ENCODE measurements around the gene NAALAD2.
"Not testable (repeated sequence)": the region's sequence is repeated elsewhere in the genome, so short reads cannot be mapped to it uniquely, and the experiment has no call there.

NAALAD2 gene

DNA sequence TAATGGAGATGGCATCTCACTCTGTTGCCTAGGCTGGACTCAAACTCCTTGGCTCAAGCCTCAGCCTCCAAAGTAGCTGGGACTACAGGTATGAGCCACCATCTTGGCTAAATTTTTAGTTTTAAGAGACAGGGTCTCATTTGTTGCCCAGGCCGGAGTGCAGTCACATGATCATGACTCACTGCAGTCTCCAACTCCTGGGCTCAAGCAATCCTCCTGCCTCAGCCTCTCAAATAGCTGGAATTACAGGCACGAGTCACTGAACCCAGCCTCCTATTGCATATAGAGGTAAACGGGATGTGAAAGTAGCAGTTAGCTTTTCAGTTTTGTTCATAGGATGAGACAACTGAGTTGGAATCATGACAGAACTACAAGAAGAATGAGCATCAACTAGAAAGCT, 9.5 kb upstream of the NAALAD2 start:
- H3K4me3 ChIP-seq (ENCODE audit: low read length), result no peak overlapping the region
- TF ChIP-seq, protein P1, sequence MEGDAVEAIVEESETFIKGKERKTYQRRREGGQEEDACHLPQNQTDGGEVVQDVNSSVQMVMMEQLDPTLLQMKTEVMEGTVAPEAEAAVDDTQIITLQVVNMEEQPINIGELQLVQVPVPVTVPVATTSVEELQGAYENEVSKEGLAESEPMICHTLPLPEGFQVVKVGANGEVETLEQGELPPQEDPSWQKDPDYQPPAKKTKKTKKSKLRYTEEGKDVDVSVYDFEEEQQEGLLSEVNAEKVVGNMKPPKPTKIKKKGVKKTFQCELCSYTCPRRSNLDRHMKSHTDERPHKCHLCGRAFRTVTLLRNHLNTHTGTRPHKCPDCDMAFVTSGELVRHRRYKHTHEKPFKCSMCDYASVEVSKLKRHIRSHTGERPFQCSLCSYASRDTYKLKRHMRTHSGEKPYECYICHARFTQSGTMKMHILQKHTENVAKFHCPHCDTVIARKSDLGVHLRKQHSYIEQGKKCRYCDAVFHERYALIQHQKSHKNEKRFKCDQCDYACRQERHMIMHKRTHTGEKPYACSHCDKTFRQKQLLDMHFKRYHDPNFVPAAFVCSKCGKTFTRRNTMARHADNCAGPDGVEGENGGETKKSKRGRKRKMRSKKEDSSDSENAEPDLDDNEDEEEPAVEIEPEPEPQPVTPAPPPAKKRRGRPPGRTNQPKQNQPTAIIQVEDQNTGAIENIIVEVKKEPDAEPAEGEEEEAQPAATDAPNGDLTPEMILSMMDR (conservative IDR thresholded peaks at IDR 0.05; ENCODE audit: low read depth, low read length), result no peak
- no peak for DNase-seq (ENCODE audit: low read depth)

DNA sequence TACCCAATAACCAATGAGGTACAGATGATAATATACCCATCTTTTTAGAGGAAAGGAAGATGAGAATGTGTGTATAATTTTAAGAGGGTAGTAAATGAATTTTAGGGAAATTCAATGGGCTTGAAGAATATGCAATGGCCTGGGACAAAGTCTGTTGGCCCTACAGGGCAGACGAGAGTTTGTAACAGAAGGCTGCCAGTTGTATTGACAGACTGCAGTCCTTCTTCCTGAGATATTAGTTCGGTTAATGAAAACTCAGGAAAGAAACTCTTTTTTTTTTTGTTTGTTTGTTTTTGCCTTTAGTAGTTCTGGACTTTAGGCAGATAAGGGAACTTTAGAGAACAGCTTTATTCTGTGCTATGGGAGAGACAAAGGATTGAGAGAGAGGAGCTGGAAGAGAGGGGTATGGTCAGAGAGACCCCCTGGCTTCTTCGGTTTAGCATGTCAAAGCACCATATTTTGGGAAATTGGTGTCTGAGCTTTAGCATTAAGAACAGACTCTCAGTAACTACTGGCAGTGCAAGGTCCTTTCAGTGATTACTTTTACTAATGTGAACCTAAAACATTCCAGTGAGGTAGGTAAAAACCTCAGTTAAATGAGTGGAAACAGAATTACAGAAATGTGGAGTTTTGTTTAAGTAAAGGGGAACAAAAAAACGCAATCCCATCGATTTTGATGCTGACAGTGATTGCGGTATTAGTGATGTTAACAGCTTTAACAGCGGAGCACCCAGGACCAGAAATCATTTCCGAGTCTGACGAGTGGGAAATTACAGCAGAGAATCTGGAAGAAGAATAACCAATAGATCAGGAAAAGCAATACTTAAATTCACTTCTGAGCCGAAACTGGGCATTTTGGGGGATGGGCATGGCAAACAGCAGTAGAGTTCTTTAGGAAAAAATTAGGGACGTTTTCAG, 644 bp upstream of the NAALAD2 start:
- TF ChIP-seq, protein P1 (conservative IDR thresholded peaks at IDR 0.05; ENCODE audit: low read depth, low read length), result no peak
- DNase-seq (ENCODE audit: low read depth), result no peak
- peak overlapping the region; percentile 74 for H3K4me3 ChIP-seq (ENCODE audit: low read length)

DNA sequence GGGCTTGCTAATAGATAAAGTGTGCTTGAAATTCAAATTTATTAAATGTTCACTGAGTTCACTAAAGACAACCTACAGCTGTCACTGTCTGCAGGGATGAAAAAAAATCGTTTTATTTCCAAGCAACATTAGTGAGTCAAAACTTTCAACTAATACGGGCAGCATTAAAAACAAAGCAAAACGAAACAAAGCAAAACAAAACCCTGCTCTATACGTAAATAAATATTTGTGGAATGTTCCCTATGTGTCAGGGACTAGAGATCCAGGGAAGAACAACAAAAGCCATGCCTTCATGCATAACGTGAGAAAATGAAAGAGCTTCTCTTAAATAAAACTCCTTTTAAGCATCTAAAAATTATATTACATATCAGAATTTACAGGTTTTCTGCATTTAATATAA, 553 bp downstream of the NAALAD2 start:
- H3K4me3 ChIP-seq (ENCODE audit: low read length), result peak overlapping the region; percentile 74
- no peak for DNase-seq (ENCODE audit: low read depth)
- TF ChIP-seq, protein P1 (conservative IDR thresholded peaks at IDR 0.05; ENCODE audit: low read depth, low read length), result no peak

DNA sequence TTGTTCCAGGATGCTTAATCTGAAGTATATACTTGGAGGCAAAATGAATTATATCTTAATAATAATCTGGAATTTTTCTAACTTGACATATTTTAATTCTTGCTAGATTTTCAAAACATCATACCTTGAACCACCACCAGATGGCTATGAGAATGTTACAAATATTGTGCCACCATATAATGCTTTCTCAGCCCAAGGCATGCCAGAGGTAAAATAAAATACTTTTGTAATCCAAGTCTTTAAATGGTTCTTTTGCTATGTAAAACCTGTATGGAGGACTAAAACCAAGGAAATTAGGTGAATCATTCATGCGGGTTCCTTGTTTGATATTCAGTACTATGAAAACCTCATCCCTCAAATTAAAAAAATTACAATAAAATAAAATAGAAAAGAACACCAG, 14.4 kb downstream of the NAALAD2 start:
- H3K4me3 ChIP-seq (ENCODE audit: low read length), result no peak overlapping the region
- TF ChIP-seq, protein P1 (conservative IDR thresholded peaks at IDR 0.05; ENCODE audit: low read depth, low read length), result peak; percentile 35
- DNase-seq (ENCODE audit: low read depth), result no peak

DNA sequence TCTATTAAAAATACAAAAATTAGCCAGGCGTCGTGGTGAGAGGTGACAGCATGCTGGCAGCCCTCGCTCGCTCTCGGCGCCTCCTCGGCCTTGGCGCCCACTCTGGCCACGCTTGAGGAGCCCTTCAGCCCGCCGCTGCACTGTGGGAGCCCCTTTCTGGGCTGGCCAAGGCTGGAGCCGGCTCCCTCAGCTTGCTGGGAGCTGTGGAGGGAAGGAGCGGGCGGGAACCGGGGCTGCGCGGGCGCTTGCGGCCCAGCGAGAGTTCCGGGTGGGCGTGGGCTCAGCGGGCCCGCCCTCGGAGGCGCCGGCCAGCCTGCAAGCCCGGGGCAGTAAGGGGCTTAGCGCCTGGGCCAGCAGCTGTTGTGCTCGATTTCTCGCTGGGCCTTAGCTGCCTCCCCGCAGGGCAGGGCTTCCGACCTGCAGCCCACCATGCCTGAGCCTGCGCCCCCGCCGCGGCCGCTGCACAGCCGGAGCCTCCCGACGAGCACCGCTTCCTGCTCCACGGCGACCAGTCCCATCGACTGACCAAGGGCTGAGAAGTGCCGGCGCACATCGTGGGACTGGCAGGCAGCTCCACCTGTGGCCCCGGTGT, 32.6 kb downstream of the NAALAD2 start:
- DNase-seq (ENCODE audit: low read depth); H3K4me3 ChIP-seq (ENCODE audit: low read length): not testable (repeated sequence)

GRCh38 chr11:90167704-90168103, 33.2 kb downstream of the NAALAD2 start:
- DNase-seq (ENCODE audit: low read depth); H3K4me3 ChIP-seq (ENCODE audit: low read length): not testable (repeated sequence)

- TF ChIP-seq, protein P1 (conservative IDR thresholded peaks at IDR 0.05; ENCODE audit: low read depth, low read length), result no peak
- no peak overlapping the region for H3K4me3 ChIP-seq (ENCODE audit: low read length)
- DNase-seq (ENCODE audit: low read depth), result no peak
Observed at GRCh38 chr11:90168571-90168970, 34.1 kb downstream of the NAALAD2 start.

- H3K4me3 ChIP-seq (ENCODE audit: low read length), result no peak overlapping the region
- no peak for DNase-seq (ENCODE audit: low read depth)
- TF ChIP-seq, protein P1 (conservative IDR thresholded peaks at IDR 0.05; ENCODE audit: low read depth, low read length), result no peak
Observed at GRCh38 chr11:90171359-90171758, 36.9 kb downstream of the NAALAD2 start.

Data from retinal pigment epithelial cell (primary cell).